Lower leg skin (tissue), 3 donors: ENCODE measurements around the gene AACS.

Experiments used
- POLR2A ChIP-seq, 2 donors: fragments of 450-650 bp; IDR thresholded peaks; one replicate each; pipeline ENCODE4 v1.6.1; 2016 to 2017; ENCODE audit warnings: antibody characterized with exemption in 2 of 2, mild to moderate bottlenecking in 1 of 2, moderate library complexity in 1 of 2
- TF ChIP-seq, protein P1 (sequence below), 3 donors: fragments of 450-650 bp; IDR thresholded peaks; one replicate each; pipeline ENCODE4 v1.5.1; 2016; ENCODE audit warnings: antibody characterized with exemption in 3 of 3, mild to moderate bottlenecking in 3 of 3, moderate library complexity in 2 of 3

DNA sequence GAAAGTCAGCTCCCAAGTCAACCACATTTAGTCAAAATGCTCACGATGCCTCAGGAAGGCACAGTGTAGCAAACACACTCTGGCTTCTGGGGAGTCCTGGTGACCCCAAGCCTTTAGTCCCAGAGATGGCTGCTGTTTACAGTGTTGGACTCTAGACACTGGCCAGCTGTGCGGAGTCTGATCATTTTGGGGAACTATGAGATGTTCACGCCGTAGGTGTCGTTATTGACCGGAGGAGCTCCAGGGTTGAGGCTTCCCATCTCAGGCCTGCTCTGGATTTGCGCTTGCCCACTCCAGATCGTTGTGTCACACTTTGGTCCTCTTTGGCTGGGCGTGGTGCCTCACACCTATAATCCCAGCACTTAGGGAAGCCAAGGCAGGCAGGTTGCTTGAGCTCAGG lies 44.1 kb upstream of the AACS start:
- TF ChIP-seq, protein P1, sequence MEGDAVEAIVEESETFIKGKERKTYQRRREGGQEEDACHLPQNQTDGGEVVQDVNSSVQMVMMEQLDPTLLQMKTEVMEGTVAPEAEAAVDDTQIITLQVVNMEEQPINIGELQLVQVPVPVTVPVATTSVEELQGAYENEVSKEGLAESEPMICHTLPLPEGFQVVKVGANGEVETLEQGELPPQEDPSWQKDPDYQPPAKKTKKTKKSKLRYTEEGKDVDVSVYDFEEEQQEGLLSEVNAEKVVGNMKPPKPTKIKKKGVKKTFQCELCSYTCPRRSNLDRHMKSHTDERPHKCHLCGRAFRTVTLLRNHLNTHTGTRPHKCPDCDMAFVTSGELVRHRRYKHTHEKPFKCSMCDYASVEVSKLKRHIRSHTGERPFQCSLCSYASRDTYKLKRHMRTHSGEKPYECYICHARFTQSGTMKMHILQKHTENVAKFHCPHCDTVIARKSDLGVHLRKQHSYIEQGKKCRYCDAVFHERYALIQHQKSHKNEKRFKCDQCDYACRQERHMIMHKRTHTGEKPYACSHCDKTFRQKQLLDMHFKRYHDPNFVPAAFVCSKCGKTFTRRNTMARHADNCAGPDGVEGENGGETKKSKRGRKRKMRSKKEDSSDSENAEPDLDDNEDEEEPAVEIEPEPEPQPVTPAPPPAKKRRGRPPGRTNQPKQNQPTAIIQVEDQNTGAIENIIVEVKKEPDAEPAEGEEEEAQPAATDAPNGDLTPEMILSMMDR (IDR thresholded peaks at IDR 0.05), result no peak
- no peak for TF ChIP-seq POLR2A (IDR thresholded peaks at IDR 0.05)
